Measurements from ENCODE around the gene NEXMIF.

- no peak for TF ChIP-seq CTCF (IDR thresholded peaks at IDR 0.05; ENCODE audit: poor library complexity)
- TF ChIP-seq EZH2 (IDR thresholded peaks at IDR 0.05; ENCODE audit: borderline replicate concordance), result no peak
- no peak for TF ChIP-seq EZH2phosphoT487 (IDR thresholded peaks at IDR 0.05; ENCODE audit: low read depth, severe bottlenecking, unreplicated experiment)
Observed at GRCh38 chrX:74784629-74785028, 140.6 kb downstream of the NEXMIF start.
